Cardiac fibroblast (primary cell): ENCODE data around the gene PCED1B.

ENCODE experiments used
- DNase-seq, 2 donors: peaks; one replicate each; pipeline versions ENCODE4 v3.0.0 to v3.0.0-alpha.2; 2010; ENCODE audit warnings: low read depth in 2 of 2
- H3K4me3 ChIP-seq, 2 donors: replicated peaks in 1 of 2; 1 replicate in 1 of 2; 2 replicates in 1 of 2; pipeline ENCODE4 v1.5.1; 2011; ENCODE audit warnings: low read depth in 2 of 2, low read length in 2 of 2, mild to moderate bottlenecking in 2 of 2, moderate library complexity in 1 of 2
- CTCF ChIP-seq: IDR thresholded peaks from one replicate; pipeline ENCODE4 v1.5.1; 2011; ENCODE audit warnings: low read depth, mild to moderate bottlenecking, low read length, inconsistent platforms

PCED1B gene

GRCh38 chr12:47079468-47079980, at the start of gene PCED1B, which contains the start of gene AMIGO2:
PCED1B (plus strand) TSS chr12:47079621; CDS start chr12:47235064, 155,443 bp downstream.
AMIGO2 (minus strand) TSS chr12:47079959; CDS start chr12:47079002, 957 bp downstream.
- DNase-seq, result peak; percentile 83 to 86
- peak; percentile 56 for TF ChIP-seq CTCF
- H3K4me3 ChIP-seq, result peak within 1 kb of the TSS; percentile 70 to 71

GRCh38 chr12:47029903-47030302, 49.5 kb upstream of the PCED1B start:
- no peak for TF ChIP-seq CTCF
- DNase-seq, result no peak
- no peak overlapping the region for H3K4me3 ChIP-seq

- peak; percentile 41 for TF ChIP-seq CTCF
- H3K4me3 ChIP-seq, result no peak overlapping the region
- peak; percentile 84 to 85 for DNase-seq
Observed at GRCh38 chr12:47032644-47033043, 46.8 kb upstream of the PCED1B start.

- H3K4me3 ChIP-seq, result no peak overlapping the region
- TF ChIP-seq CTCF, result no peak
- DNase-seq, result peak; percentile 48 to 57
Observed at GRCh38 chr12:47033081-47033480, 46.3 kb upstream of the PCED1B start.

- peak in 1 of 2 donors; percentile 21 for DNase-seq
- H3K4me3 ChIP-seq, result no peak overlapping the region
- no peak for TF ChIP-seq CTCF
Observed at GRCh38 chr12:47033789-47034555, 45.4 kb upstream of the PCED1B start.

- TF ChIP-seq CTCF, result no peak
- DNase-seq, result peak; percentile 50 to 61
- no peak overlapping the region for H3K4me3 ChIP-seq
Observed at GRCh38 chr12:47034661-47035060, 44.8 kb upstream of the PCED1B start.
